ENCODE results near the gene AASDH. TPM values are rescaled to one million over a fixed set of nuclear protein-coding genes. Genes with fewer than 3 reads are reported as not detected.

The AASDH gene
- total RNA-seq, 3 donors from 2014 or later (not counting 1 experiment from before 2014, with no cell fraction given), result 9.5 to 14.2 (median 9.6) TPM

GRCh38 chr4:56433280-56433679 is 46.0 kb upstream of the AASDH start:
- Histone ChIP-seq H3K27me3 (ENCODE audit: control insufficient read depth, insufficient read depth, low read length) (no peaks in the 10 kb centered on the region), H3K4me3 (ENCODE audit: low read length) (no peak overlapping the region), H3K36me3 (ENCODE audit: control insufficient read depth, insufficient read depth, low read length) (no peaks in the 10 kb centered on the region), H3K4me1 (ENCODE audit: control insufficient read depth, insufficient read depth, low read length) (peaks cover 18% of the 10 kb centered on the region), H3K27ac (ENCODE audit: low read length) (no peak overlapping the region), H3K9me3 (ENCODE audit: control insufficient read depth, insufficient read depth, low read length) (no peaks in the 10 kb centered on the region)
- Mint-ChIP-seq H3K36me3 (no peaks in the 10 kb centered on the region), H3K4me1 (peaks cover 26 to 28% of the 10 kb centered on the region in 2 donors), H3K9me3 (no peaks in the 10 kb centered on the region), H3K4me3 (no peak overlapping the region), H3K27ac (no peak overlapping the region), H3K27me3 (ENCODE audit: low read depth in 2 of 2) (no peaks in the 10 kb centered on the region)
- ATAC-seq, result no peak
- intact Hi-C loops (cut with micrococcal nuclease), result no loop called here
- no peak for DNase-seq
- TF ChIP-seq, protein P1, sequence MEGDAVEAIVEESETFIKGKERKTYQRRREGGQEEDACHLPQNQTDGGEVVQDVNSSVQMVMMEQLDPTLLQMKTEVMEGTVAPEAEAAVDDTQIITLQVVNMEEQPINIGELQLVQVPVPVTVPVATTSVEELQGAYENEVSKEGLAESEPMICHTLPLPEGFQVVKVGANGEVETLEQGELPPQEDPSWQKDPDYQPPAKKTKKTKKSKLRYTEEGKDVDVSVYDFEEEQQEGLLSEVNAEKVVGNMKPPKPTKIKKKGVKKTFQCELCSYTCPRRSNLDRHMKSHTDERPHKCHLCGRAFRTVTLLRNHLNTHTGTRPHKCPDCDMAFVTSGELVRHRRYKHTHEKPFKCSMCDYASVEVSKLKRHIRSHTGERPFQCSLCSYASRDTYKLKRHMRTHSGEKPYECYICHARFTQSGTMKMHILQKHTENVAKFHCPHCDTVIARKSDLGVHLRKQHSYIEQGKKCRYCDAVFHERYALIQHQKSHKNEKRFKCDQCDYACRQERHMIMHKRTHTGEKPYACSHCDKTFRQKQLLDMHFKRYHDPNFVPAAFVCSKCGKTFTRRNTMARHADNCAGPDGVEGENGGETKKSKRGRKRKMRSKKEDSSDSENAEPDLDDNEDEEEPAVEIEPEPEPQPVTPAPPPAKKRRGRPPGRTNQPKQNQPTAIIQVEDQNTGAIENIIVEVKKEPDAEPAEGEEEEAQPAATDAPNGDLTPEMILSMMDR (IDR thresholded peaks at IDR 0.05), result no peak

GRCh38 chr4:56430203-56430602 is 42.9 kb upstream of the AASDH start:
- no peaks in the 10 kb centered on the region for H3K27me3 ChIP-seq (ENCODE audit: control insufficient read depth, insufficient read depth, low read length)
- no peak for DNase-seq
- H3K9me3 Mint-ChIP-seq, result no peaks in the 10 kb centered on the region
- H3K36me3 Mint-ChIP-seq, result no peaks in the 10 kb centered on the region
- ATAC-seq, result no peak
- intact Hi-C loops (cut with micrococcal nuclease), result no loop called here
- no peak overlapping the region for H3K27ac Mint-ChIP-seq
- H3K4me1 ChIP-seq (ENCODE audit: control insufficient read depth, insufficient read depth, low read length), result peaks cover 7% of the 10 kb centered on the region
- no peak overlapping the region for H3K4me3 ChIP-seq (ENCODE audit: low read length)
- 93% methylated on average over 2 of the region's 2 CpGs for WGBS (ENCODE audit: insufficient coverage)
- H3K27ac ChIP-seq (ENCODE audit: low read length), result no peak overlapping the region
- H3K4me3 Mint-ChIP-seq, result no peak overlapping the region
- H3K36me3 ChIP-seq (ENCODE audit: control insufficient read depth, insufficient read depth, low read length), result no peaks in the 10 kb centered on the region
- H3K27me3 Mint-ChIP-seq (ENCODE audit: low read depth in 2 of 2), result no peaks in the 10 kb centered on the region
- H3K9me3 ChIP-seq (ENCODE audit: control insufficient read depth, insufficient read depth, low read length), result no peaks in the 10 kb centered on the region
- peaks cover 5 to 7% of the 10 kb centered on the region in 2 donors for H3K4me1 Mint-ChIP-seq
- TF ChIP-seq, protein P1 (IDR thresholded peaks at IDR 0.05), result no peak

DNA sequence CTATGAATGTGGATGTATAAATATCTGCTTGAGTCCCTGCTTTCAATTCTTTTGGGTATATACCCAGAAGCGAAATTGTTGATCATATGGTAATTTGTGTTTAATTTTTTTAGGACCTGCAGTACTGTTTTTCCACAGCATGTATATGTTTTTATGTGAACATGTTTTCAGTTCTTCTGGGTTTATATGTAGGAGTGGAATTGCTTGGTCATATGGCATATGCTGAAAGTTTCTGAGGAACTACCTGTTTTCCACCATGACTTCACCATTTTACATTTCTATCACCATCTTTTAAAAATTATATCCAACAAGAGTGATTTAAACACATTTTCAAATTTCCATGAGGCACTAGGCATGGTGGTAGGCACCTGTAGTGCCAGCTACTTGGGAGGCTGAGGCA is 39.9 kb upstream of the AASDH start:
- no peaks in the 10 kb centered on the region for H3K4me1 Mint-ChIP-seq
- TF ChIP-seq, protein P1 (IDR thresholded peaks at IDR 0.05), result no peak

DNA sequence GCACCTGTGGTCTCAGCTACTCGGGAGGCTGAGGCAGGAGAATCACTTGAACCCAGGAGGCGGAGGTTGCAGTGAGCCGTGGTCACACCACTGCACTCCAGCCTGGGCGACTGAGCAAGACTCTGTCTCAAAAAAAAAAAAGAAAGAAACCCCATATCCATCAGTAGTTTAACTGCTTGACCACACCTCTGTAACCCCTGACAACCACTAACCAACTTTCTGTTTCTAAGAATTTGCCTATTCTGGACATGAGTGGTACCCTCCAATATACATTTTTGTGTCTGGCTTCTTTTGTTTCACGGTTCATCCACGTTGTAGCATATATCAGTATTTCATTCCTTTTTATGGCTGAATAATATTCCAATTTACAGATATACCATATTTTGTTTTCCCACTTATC is 39.0 kb upstream of the AASDH start:
- ATAC-seq (no peak), DNase-seq (no peak)
- no peaks in the 10 kb centered on the region for H3K4me1 ChIP-seq (ENCODE audit: control insufficient read depth, insufficient read depth, low read length)
- Mint-ChIP-seq H3K36me3 (no peaks in the 10 kb centered on the region), H3K4me1 (no peaks in the 10 kb centered on the region), H3K27ac (no peak overlapping the region), H3K4me3 (no peak overlapping the region), H3K9me3 (no peaks in the 10 kb centered on the region), H3K27me3 (ENCODE audit: low read depth in 2 of 2) (no peaks in the 10 kb centered on the region)
- 77% methylated on average over 6 of the region's 6 CpGs for WGBS (ENCODE audit: insufficient coverage)
- no peaks in the 10 kb centered on the region for H3K27me3 ChIP-seq (ENCODE audit: control insufficient read depth, insufficient read depth, low read length)
- H3K4me3 ChIP-seq (ENCODE audit: low read length), result no peak overlapping the region
- no peaks in the 10 kb centered on the region for H3K9me3 ChIP-seq (ENCODE audit: control insufficient read depth, insufficient read depth, low read length)
- intact Hi-C loops (cut with micrococcal nuclease), result no loop called here
- H3K36me3 ChIP-seq (ENCODE audit: control insufficient read depth, insufficient read depth, low read length), result no peaks in the 10 kb centered on the region
- TF ChIP-seq, protein P1 (IDR thresholded peaks at IDR 0.05), result no peak
- no peak overlapping the region for H3K27ac ChIP-seq (ENCODE audit: low read length)

More for the DNA sequence above, 39.9 kb upstream of the AASDH start:
- ATAC-seq, result no peak
- WGBS (ENCODE audit: insufficient coverage), result 93% methylated on average over 1 of the region's 1 CpG
- Histone ChIP-seq H3K4me3 (ENCODE audit: low read length) (no peak overlapping the region), H3K4me1 (ENCODE audit: control insufficient read depth, insufficient read depth, low read length) (no peaks in the 10 kb centered on the region), H3K27me3 (ENCODE audit: control insufficient read depth, insufficient read depth, low read length) (no peaks in the 10 kb centered on the region), H3K27ac (ENCODE audit: low read length) (no peak overlapping the region), H3K9me3 (ENCODE audit: control insufficient read depth, insufficient read depth, low read length) (no peaks in the 10 kb centered on the region), H3K36me3 (ENCODE audit: control insufficient read depth, insufficient read depth, low read length) (no peaks in the 10 kb centered on the region)
- no peaks in the 10 kb centered on the region for H3K27me3 Mint-ChIP-seq (ENCODE audit: low read depth in 2 of 2)
- no peak overlapping the region for H3K27ac Mint-ChIP-seq
- DNase-seq, result no peak
- H3K36me3 Mint-ChIP-seq, result no peaks in the 10 kb centered on the region
- no peaks in the 10 kb centered on the region for H3K9me3 Mint-ChIP-seq
- intact Hi-C loops (cut with micrococcal nuclease), result no loop called here
- H3K4me3 Mint-ChIP-seq, result no peak overlapping the region
